Body of pancreas (tissue), 4 donors: ENCODE results near the gene CKMT1B. TPM values are rescaled to one million over a fixed set of nuclear protein-coding genes. Genes with fewer than 3 reads are reported as not detected.
"Not testable (repeated sequence)": the region's sequence is repeated elsewhere in the genome, so short reads cannot be mapped to it uniquely, and the experiment has no call there.

ENCODE experiments used
- ATAC-seq: fragments of 150-250 bp; one replicate; pipeline ENCODE4 v1.9.1; 2016
- DNase-seq, 4 donors: peaks; one replicate each; pipeline ENCODE4 v3.0.0-alpha.2; 2019
- H3K27ac ChIP-seq, 4 donors: fragments of 200-600 bp; sonication (generic); 1 replicate in 3 of 4; 2 replicates in 1 of 4; pipeline versions ENCODE4 v1.5.1 to v1.6.1; 2016 to 2019; ENCODE audit warnings: mild to moderate bottlenecking in 1 of 4, mixed read lengths in 1 of 4, moderate library complexity in 1 of 4
- H3K27me3 ChIP-seq, 2 donors: fragments of 200-600 bp; sonication (generic); one replicate each; pipeline ENCODE4 v1.6.0; 2016; ENCODE audit warnings: mild to moderate bottlenecking in 1 of 2
- H3K36me3 ChIP-seq, 2 donors: fragments of 200-600 bp; sonication (generic); replicated peaks in 1 of 2; 2 replicates each; pipeline ENCODE4 v1.5.1; 2016; ENCODE audit warnings: low read depth in 2 of 2; ENCODE audit not compliant: insufficient read depth in 1 of 2
- H3K4me1 ChIP-seq: fragments of 200-600 bp; sonication (generic); one replicate; pipeline ENCODE4 v1.6.0; 2016
- H3K4me3 ChIP-seq, 2 donors: fragments of 200-600 bp; sonication (generic); 1 replicate in 1 of 2; 2 replicates in 1 of 2; pipeline ENCODE4 v1.5.1; 2016 to 2019
- H3K9me3 ChIP-seq, 3 donors: fragments of 200-600 bp; sonication (generic); 1 replicate in 2 of 3; 2 replicates in 1 of 3; pipeline ENCODE4 v1.5.1; 2016
- POLR2A ChIP-seq, 3 donors: fragments of 450-650 bp; IDR thresholded peaks; one replicate each; pipeline ENCODE4 v1.6.1; 2016; ENCODE audit warnings: antibody characterized with exemption in 3 of 3, mild to moderate bottlenecking in 2 of 3
- WGBS, 2 donors: methylation state at CpG; one replicate each; pipeline ENCODE4 v1.1.5; 2017; 5-methylcytosine and 5-hydroxymethylcytosine counted together
- intact Hi-C: fragments of 100-400 bp; cut with DNase I; formaldehyde crosslinking; loops from one replicate; pipeline ENCODE4 v1.15.1; 2023
- small RNA-seq: library from RNA; depleted of rRNA; stranded (forward); fragments of <200 nt; gene quantifications from one replicate; pipeline ENCODE3, GENCODE V24; 2016
- total RNA-seq, 2 donors: library from RNA; depleted of rRNA; stranded (reverse); fragments of >200 nt; gene quantifications; one replicate each; pipeline ENCODE4 v1.1.0, GENCODE V29; 2016
- TF ChIP-seq, protein P1 (sequence below), 7 experiments: fragments of 450-650 bp in 4 of 7; fragments of 200-600 bp in 3 of 7; sonication (generic) in 3 of 7; IDR thresholded peaks; one replicate each; pipeline ENCODE4 v1.5.1; 2016 to 2019; ENCODE audit warnings: antibody characterized with exemption in 7 of 7

The CKMT1B gene
- total RNA-seq, 2 donors from 2014 or later: 5.9 to 13.5 TPM

DNA sequence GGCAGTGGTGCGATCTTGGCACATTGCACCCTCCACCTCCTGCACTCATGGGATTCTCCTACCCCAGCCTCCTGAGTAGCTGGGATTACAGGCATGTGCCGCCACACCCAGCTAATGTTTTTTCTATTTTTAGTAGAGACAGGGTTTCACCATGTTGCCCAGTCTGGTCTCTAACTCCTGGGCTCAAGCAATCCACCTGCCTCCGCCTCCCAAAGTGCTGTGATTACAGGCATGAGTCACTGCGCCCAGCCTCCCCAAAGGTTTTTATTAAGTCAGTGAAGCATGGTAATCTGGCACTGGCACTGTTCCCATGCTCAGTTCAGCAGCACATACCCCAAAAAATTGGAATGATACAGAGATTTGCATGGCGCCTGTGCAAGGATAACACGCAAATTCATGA lies 8.4 kb downstream of the CKMT1B start:
- H3K9me3 ChIP-seq, H3K27ac ChIP-seq, H3K27me3 ChIP-seq, H3K4me3 ChIP-seq, H3K36me3 ChIP-seq, H3K4me1 ChIP-seq, intact Hi-C loops, DNase-seq, ATAC-seq: not testable (repeated sequence)
- 84% methylated on average over 6 of the region's 6 CpGs for WGBS, 2 donors

DNA sequence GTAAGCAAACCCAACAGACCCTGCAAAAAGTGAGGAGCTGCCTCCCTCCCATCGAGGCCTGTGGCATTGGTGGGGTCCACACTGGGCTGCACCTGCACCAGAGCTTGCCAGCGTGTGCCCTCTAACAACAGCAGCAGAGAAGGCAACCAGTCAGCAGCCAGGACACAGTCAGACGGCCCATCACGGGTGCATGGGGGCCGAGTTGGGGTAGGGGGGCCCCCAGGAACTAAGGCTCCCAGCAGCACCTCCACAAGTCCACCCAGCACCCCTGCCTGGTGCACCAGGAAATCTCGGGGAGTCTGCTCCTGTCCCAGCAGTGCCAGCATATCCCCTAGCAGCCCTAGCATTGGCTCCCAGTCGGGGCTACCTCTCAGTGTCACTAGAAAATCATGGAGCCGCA lies 23.9 kb downstream of the CKMT1B start:
- DNase-seq, H3K36me3 ChIP-seq, H3K27me3 ChIP-seq, H3K4me3 ChIP-seq, intact Hi-C loops, H3K9me3 ChIP-seq, ATAC-seq, H3K4me1 ChIP-seq, H3K27ac ChIP-seq: not testable (repeated sequence)
- WGBS, 2 donors: no CpG with 5 or more reads among the region's 8 CpGs

DNA sequence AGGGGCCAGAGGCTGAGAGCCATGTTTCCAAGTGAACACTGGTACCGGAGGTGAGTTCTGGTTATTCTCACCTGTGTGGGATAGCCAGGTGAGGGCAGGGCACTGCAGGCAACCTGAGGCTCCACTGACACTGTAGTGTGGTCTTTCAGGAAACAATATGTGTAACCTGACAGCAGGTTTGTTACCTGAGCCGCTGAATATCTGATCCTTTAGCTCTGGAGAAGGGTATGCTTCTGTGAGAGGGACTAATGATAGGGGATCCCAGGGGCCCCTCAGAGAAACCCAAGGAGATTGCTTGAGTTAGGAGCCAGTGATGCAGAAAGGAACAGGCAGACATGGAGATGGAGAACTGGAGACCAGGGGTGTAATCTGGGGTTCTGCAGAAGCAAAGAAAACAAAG lies 24.9 kb downstream of the CKMT1B start, which contains the start of gene STRC:
Gene STRC (minus strand): TSS at position 101 of the 400 bp plus-strand sequence. CDS start 78 bp downstream, at position 23.
- DNase-seq, H3K36me3 ChIP-seq, H3K4me3 ChIP-seq, ATAC-seq, H3K4me1 ChIP-seq, H3K9me3 ChIP-seq, intact Hi-C loops, H3K27me3 ChIP-seq, H3K27ac ChIP-seq: not testable (repeated sequence)
- no CpG with 5 or more reads among the region's 2 CpGs for WGBS, 2 donors

DNA sequence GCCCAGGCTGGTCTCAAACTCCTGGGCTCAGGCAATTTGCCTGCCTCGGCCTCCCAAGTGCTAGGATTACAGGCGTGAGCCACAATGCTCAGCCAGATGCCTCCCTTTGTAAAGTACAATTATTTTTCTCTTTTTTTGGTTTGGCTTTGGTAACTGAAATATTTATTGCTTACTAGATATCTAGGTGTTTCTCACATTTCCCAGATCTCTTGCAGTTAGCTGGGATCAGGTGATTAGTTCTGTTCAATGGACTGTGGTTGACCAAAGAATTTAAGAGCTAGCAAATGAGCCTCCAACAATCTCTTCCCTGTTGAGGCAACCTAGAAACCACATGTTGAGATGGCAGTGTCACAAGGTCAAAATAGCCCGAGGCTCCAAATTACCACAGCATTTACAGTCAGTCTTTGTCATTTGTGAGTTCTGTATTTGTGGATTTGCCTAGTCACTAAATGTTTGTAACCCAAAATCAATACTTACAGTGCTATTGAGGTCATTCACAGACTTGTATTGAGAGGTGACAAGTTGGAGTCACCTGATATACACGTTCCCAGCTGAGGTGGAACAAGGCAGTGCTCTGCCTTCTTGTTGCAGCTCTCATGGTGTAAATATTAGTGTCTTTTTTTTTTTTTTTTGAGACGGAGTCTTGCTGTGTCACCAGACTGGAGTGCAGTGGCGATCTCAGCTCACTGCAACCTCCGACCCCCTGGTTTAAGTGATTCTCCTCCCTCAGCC lies 28.4 kb downstream of the CKMT1B start:
- H3K27me3 ChIP-seq, H3K36me3 ChIP-seq, intact Hi-C loops, H3K4me1 ChIP-seq, DNase-seq, H3K4me3 ChIP-seq, H3K9me3 ChIP-seq, H3K27ac ChIP-seq, ATAC-seq: not testable (repeated sequence)
- 58 to 63% methylated on average over 5 to 6 of the region's 7 CpGs for WGBS, 2 donors

DNA sequence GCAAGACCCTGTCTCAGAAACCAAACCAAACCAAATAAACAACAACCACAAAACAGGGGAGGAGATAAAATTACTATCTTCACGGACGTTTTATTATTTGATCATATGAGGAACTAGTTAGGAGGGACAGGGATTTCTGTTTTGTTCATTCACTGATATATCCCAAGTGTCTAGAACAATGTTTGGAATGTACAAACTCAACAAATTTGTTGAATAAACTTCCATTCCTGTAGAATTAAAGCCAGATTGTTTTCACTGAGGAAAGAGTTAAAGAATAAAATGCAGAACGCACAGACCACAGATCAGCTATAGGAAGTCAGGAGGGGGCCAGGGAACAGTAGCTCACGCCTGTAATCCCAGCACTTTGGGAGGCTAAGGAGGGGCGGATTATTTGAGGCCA lies 31.3 kb downstream of the CKMT1B start:
- DNase-seq (no peak), ATAC-seq (no peak)
- no peaks in the 10 kb centered on the region for H3K9me3 ChIP-seq
- no peak overlapping the region for H3K4me3 ChIP-seq
- no peak for TF ChIP-seq POLR2A (IDR thresholded peaks at IDR 0.05)
- TF ChIP-seq, protein P1, sequence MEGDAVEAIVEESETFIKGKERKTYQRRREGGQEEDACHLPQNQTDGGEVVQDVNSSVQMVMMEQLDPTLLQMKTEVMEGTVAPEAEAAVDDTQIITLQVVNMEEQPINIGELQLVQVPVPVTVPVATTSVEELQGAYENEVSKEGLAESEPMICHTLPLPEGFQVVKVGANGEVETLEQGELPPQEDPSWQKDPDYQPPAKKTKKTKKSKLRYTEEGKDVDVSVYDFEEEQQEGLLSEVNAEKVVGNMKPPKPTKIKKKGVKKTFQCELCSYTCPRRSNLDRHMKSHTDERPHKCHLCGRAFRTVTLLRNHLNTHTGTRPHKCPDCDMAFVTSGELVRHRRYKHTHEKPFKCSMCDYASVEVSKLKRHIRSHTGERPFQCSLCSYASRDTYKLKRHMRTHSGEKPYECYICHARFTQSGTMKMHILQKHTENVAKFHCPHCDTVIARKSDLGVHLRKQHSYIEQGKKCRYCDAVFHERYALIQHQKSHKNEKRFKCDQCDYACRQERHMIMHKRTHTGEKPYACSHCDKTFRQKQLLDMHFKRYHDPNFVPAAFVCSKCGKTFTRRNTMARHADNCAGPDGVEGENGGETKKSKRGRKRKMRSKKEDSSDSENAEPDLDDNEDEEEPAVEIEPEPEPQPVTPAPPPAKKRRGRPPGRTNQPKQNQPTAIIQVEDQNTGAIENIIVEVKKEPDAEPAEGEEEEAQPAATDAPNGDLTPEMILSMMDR (IDR thresholded peaks at IDR 0.05): no peak
- no peaks in the 10 kb centered on the region for H3K4me1 ChIP-seq
- H3K27ac ChIP-seq: no peak overlapping the region
- intact Hi-C loops: no loop called here
- no peaks in the 10 kb centered on the region for H3K27me3 ChIP-seq
- no peaks in the 10 kb centered on the region for H3K36me3 ChIP-seq
- WGBS, 2 donors: 18 to 22% methylated on average over 5 of the region's 5 CpGs

DNA sequence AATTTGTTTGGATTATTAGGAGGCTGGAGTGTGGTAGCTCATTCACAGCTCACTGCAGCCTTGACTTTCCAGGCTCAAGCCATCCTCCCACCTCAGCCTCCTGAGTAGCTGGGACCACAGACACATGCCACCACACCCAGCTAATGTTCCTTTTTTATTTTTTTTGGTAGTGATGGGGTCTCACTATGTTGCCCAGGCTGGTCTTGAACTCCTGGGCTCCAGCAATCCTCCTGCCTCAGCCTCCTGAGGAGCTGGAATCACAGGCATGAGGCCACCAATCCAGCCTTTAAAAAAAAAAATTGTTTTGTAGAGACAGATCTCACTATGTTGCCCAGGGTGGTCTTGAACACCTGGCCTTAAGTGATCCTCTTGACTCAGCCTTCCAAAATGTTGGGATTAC lies 33.1 kb downstream of the CKMT1B start:
- H3K9me3 ChIP-seq, H3K4me1 ChIP-seq, H3K27ac ChIP-seq, H3K4me3 ChIP-seq, H3K36me3 ChIP-seq, DNase-seq, H3K27me3 ChIP-seq, intact Hi-C loops, ATAC-seq: not testable (repeated sequence)

DNA sequence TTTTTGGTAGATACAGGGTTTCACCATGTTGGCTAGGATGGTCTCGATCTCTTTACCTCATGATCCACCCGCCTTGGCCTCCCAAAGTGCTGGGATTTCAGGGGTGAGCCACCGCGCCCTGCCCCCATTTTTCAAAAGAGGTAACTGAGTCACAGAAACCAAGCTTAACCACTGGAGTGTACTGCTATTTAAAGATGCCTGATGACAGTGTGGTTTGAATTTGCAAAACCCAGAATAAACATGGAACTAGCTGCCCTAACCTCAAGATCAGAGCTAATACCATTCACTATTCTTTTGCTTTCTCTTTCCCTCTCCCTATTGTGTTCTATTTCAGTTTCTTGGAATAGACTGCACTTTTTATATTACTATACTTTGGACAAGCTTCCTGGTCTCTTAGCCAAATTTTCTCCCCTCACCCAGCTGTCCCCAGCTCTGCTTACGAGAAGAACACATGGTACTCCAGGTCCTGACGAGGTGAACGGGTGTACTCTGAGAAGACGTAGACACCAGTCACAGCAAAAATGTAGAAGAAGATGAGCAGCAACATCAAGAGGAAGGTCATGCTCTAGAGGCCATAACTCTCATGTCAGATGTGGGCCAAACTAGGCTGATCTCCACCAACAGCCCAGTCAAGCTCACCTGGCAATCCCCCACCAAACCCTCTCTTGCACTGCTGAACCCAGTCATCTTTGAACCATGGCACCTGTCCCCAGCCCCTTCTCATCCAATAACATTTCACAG lies 44.8 kb downstream of the CKMT1B start:
- H3K36me3 ChIP-seq, H3K4me3 ChIP-seq, intact Hi-C loops, ATAC-seq, H3K27ac ChIP-seq, DNase-seq, H3K9me3 ChIP-seq, H3K27me3 ChIP-seq, H3K4me1 ChIP-seq: not testable (repeated sequence)
- WGBS, 2 donors: 92 to 95% methylated on average over 8 of the region's 8 CpGs

Small RNA genes within 50 kb of the gene (small RNA-seq; reads per million reads assigned to genes)
- not detected for gene PDIA3P2
- not detected for gene RNU6-554P
- not detected for gene RNU6-610P

Other genes starting within 250 kb of the CKMT1B start
- gene ZSCAN29, start 223.0 kb upstream of the CKMT1B start, total RNA-seq: 10 to 100 TPM; 11.2 to 13.2 TPM
- gene TUBGCP4, start 222.9 kb upstream of the CKMT1B start, total RNA-seq: 10 to 100 TPM; 12.2 to 22.1 TPM
- 10 to 100 TPM; 12.5 to 17.5 TPM for gene TP53BP1, start 100.9 kb upstream of the CKMT1B start, total RNA-seq
- gene MAP1A, start 76.4 kb upstream of the CKMT1B start, total RNA-seq: 1 to 10 TPM; 3.1 to 4.0 TPM
- gene PPIP5K1, start 3.8 kb upstream of the CKMT1B start, total RNA-seq: 10 to 100 TPM; 22.1 to 27.0 TPM
- under 1 TPM in 1 of 2 donors, not detected in 1; 0.66 TPM for gene STRC, start 24.8 kb downstream of the CKMT1B start, total RNA-seq
- gene CATSPER2, start 54.8 kb downstream of the CKMT1B start, total RNA-seq: 10 to 100 TPM in 1 of 2 donors, 1 to 10 TPM in 1; 8.3 to 16.2 TPM
- 1 to 10 TPM in 1 of 2 donors, not detected in 1; 2.6 TPM for gene CKMT1A, start 99.8 kb downstream of the CKMT1B start, total RNA-seq
- 10 to 100 TPM; 80.7 to 89.3 TPM for gene PDIA3, start 152.4 kb downstream of the CKMT1B start, total RNA-seq
- 10 to 100 TPM in 1 of 2 donors, 1 to 10 TPM in 1; 4.9 to 29.1 TPM for gene ELL3, start 182.9 kb downstream of the CKMT1B start, total RNA-seq
- gene SERF2, start 198.3 kb downstream of the CKMT1B start, total RNA-seq: 100 to 1,000 TPM; 190 to 818 TPM
- gene SERINC4, start 206.2 kb downstream of the CKMT1B start, total RNA-seq: not detected
- 10 to 100 TPM; 13.2 to 52.9 TPM for gene HYPK, start 206.6 kb downstream of the CKMT1B start, total RNA-seq
- 1 to 10 TPM; 1.6 to 9.9 TPM for gene MFAP1, start 230.7 kb downstream of the CKMT1B start, total RNA-seq
- gene WDR76, start 233.0 kb downstream of the CKMT1B start, total RNA-seq: 1 to 10 TPM; 6.2 to 6.9 TPM